Iris pigment epithelial cell (primary cell): ENCODE results near the gene ZNF668.
"Not testable (repeated sequence)": the region's sequence is repeated elsewhere in the genome, so short reads cannot be mapped to it uniquely, and the experiment has no call there.

ENCODE experiments used
- DNase-seq: peaks from one replicate; pipeline ENCODE4 v3.0.0-alpha.2; 2011; ENCODE audit warnings: low read depth

ZNF668 gene

DNA sequence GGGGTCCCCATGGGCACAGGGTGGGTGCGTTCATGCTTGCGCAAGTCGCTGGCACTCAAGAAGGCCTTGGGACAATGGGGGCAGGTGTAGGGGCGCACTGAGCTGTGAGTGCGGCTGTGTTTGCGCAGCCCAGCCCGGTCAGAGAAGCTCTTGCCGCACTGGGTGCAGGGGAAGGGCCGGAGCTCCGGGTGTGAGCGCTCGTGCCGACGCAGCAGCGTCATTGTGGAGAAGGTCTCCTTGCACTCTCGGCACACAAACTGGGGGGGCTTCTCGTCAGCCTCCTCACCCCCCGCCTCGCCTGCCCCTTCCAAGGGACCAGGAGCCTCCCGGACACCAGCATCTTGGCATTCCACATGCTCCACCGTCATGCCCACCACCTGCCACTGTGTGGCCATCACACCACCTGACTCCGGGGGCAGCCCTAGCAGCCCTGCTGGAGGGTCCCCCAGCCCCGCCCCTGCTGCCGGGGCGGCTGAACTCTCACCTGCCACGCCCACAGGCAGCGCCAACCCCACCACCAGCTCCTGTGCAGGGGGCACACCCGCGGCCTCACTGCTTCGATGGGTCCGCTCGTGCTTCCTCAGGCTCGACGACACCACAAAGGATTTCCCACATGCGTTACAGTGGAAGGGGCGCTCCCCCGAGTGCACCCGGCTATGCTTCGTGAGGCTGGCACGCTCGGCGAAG lies 12.8 kb downstream of the ZNF668 start:
- DNase-seq, result no peak

DNA sequence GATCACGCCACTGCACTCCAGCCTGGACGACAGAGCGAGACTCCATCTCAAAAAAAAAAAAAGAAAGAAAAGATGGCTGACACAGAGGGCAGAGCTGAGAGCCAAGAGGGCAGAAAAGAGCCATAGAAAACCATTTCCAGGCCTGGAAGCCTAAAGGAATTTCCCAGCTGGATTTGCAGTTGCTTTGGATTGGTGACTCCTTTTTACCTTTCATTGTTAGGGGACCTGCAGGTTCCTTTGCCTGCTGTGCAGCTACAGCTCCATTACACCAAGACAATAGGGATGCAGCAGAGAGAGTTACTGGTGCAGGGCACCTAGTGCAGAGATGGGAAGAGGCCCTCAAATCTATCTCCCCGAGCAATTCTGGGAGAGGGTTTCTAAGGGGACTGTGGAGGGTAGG lies 18.4 kb downstream of the ZNF668 start:
- DNase-seq, result no peak

DNA sequence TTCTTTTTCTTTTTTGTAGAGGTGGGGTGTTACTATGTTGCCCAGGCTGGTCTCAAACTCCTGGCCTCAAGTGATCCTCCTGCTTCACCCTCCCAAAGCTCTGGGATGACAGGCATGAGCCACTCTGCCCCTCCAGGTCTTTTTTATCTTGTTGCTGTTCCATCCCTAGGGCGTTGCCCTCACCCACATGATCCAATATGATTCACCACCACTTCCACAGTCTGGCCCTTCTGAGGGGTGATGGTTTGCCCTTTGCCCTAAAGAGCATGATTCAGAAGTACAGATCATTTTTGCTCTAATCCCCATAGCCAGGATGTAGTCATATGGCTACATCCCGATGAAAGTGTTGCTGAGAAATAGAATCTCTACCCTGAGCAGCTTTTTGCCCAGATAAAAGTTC lies 21.9 kb downstream of the ZNF668 start:
- peak; percentile 97 for DNase-seq

DNA sequence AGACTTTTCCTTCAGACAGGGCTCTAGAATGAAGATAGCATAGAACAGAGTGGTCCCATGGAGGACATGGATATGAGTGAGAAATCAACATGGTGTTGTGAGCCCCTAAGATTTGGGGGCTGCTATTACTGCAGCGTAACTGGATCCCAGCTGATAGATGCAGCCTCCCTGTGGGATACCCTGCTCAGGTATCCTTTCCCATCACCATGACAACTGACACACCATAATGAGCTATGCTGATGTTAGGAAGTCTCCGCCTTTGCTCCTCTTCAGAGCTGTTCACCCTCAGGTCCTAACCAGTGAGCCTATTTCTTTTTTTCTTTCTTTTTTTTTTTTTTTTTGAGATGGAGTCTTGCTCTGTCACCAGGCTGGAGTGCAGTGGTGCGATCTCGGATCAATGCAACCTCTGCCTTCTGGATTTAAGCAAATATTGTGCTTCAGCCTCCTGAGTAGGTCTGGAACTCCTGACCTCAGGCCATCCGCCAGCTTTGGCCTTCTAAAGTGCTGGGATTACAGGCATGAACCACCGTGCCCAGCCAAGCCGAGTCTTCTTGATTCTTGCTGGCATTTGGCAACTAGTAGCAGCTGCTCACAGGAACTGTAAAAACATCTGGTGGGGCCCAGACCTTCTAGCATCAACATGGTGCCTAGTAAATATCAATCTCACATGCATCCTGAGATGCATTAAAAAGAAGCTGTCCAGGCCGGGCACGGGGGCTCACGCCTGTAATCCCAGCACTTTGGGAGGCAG lies 23.6 kb downstream of the ZNF668 start:
- no peak for DNase-seq

DNA sequence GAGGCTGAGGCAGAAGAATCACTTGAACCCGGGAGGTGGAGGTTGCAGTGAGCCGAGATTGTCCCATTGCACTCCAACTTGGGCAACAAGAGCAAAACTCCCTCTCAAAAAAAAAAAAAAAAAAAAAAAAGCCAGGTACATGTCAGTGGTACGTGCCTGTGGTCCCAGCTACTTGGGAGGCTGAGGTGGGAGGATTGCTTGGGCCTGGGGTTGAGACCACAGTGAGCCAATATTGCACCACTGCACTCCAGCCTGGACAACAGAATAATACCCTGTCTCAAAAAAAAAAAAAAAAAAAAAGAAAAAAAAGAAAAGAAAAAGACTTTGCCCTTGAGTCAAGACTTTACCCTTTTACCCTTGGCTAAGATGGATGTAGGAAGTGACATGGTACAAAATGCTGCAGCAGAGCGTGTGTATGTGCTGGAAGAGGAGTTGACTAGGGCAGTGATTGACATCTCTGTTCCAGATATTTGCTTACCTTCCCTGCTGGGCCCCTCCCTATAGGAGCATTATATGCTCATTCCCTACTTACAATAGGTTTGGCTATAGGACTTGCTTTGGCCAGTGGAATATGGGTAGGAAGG lies 30.1 kb downstream of the ZNF668 start:
- no peak for DNase-seq

DNA sequence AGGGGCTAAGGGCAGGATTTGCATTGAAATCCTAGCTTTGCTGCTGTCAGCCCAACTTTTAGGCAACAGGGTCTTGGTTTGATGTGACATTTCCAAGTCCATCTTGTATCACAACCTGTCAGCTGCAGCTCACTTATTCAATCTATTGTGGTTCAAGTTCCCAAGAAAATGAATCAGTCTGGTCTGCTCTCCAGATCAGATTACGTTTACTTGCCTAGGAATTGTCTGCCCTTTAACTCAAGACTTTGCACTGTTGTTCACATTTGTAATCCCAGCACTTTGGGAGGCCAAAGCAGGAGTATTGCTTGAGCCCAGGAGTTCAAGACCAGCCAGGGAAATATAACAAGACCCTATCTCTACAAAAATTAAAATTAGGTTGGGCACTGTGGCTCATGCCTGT lies 30.7 kb downstream of the ZNF668 start:
- no peak for DNase-seq

DNA sequence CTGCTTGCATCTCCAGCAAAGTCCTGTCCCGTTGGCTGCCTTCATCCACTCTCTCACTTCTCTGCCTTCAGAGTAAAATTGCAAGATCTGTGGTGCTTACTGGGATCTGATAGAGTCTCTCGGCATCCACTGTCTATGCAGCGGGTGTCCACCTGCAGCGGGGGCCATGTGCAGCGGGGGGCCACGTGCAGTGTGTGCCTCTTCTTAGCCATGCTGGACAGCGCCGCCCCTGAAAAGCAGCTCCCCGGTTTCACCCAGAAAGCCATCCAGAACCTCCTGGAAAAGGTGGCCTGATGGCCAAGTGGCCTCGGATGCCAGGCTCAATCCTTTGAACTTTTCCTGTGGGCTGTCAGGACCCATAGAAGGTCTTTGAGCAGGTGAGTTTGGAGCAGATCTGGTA lies 31.2 kb downstream of the ZNF668 start:
- no peak for DNase-seq

DNA sequence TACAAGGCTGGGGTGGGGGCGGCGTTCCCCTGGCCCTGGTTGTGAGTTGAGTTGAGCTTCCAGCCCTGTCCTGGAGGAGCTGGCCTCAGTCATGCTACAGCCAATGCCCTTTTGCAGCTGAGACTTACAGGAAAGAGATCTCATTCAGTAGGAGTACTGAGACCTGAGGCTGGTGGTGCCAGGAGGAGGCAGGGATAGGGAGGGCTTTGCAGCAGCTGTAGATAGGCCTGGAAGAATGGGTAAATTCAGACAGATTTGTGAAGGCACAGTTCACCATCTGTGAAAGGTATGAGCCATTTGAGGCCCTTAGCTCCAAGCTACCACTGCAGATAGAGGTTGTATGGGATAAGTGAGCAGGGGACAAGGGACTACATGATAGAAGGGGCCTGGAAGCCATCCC lies 35.0 kb downstream of the ZNF668 start:
- no peak for DNase-seq

DNA sequence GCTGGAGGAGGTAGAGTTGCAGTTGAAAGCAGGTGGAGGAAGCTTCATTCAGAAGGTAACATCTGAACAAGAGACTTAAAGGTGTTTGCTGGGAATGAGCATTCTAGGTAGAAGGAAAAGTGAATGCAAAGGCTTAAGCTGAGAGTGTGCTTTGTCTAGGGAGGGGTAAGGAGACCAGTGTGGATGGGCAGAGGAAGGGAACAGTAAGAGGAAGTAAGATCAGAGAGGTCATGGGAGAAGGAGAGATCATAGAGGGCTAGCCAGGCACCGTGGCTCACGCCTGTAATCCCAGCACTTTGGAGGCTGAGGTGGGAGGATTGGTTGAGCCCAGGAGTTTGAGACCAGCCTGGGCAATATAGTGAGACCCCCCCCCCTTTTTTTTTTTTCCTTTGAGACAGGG lies 37.3 kb downstream of the ZNF668 start:
- DNase-seq, result no peak

DNA sequence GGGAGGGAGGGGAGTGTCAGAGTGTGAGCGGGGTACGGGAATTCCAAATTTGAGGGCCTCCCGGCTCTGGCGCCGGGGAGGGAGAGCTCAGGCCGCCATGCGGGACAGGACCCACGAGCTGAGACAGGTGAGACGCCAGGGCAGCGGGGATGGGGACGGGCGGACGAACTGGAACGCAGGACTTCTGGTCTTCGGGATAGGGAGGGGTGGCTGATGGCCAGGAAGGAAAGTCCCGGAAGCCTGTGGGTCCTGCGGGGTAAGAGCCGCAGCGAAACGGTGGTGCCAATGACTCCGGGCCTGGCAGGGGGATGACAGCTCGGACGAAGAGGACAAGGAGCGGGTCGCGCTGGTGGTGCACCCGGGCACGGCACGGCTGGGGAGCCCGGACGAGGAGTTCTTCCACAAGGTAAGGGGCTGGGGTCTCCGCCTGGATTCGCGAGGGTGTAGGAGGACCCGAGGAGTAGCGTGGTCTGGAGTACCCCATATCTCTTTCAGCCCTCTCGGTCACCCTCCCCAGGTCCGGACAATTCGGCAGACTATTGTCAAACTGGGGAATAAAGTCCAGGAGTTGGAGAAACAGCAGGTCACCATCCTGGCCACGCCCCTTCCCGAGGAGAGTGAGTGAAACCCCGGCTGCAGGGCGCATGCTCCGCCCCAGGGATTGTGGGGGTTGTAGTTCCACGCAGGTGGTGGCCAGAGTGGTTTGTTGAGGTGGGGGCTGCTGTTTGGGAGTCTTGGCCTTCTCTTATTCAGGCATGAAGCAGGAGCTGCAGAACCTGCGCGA lies 40.1 kb downstream of the ZNF668 start:
- DNase-seq, result peak; percentile 74

DNA sequence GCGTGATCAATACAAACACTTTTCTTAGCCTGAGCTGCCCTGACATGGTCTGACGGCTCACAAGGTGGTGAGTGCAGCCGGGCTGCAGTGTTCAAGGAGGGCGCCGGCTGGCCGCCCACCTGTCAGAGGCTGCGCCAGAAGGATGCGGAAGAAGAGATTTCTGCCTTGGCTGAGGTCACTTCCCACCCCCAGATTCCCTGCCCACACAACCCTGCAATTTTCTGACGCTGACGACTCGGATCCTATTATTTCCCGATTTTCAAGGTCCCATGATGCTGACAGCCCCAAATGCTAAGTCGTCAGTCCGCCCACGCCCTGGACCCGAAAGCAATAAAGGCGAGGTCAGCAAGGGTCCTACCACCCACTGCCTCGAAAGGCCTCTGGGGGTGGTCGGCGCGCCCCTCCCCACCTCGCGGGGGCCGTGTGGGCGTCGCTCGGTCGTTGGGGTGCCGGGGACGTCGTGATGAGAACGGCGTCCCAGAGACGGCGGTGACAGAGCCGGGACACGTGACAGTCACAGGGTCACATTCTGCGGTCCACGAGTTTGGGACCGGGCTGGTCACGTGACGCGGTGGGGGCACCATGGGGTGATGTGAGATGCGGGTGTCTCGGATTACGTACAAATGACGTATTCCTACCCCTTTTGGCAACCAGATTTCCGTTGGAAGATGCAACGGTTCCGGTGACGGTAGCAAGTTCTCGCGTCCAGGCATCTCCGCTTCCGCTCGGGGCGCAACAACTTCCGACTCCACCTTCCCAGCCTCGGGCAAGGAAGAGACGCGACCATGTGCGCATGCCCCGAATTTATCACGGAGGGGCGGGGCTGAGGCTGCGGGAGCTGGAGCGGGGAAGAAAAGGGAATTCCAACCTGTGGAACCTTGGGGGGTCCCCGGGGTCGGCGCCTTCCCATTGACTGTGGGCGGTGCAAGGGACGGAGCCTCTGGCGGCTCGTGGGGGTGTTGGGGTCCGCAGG lies 41.0 kb downstream of the ZNF668 start, which contains the start of gene STX4:
STX4 (plus strand) TSS at position 823 of the 973 bp plus-strand sequence. CDS start 248 bp downstream, outside the sequence.
- peak; percentile 98 for DNase-seq

DNA sequence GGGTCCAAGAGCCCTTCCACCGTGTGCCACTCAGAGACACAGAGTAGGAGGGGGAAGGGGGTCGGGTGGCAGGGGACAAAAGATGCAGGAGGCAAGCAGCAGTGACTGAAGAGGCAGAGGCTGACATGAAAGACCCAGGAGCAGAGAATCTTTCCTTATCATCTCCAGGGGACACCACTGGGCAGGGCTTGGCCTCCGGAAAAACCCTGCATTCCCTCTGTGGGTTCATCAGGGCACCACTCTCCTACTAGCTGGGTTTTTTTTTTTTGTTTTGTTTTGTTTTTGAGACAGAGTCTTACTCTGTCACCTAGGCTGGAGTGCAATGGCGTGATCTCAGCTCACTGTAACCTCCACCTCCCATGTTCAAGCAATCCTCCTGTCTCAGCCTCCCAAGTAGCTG lies 42.8 kb downstream of the ZNF668 start:
- no peak for DNase-seq

DNA sequence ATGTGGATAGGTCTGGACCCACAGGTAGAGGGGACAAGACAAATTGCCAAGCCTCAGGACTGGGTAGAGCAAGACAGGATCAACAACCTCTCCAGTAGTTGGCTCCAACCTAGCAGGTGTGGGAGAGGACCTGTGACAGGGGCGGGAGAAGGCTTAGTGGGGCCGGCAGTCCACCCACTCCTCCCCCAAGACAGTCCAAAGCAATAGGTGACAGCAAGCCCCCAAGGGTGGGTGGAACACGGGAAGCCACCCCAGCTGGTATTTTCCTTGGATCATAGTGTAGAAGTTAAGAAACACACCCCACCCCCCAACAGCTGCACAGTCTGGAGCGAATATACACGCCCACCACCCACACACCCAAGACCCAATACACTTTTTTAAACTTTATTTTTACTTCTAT lies 44.8 kb downstream of the ZNF668 start:
- no peak for DNase-seq

DNA sequence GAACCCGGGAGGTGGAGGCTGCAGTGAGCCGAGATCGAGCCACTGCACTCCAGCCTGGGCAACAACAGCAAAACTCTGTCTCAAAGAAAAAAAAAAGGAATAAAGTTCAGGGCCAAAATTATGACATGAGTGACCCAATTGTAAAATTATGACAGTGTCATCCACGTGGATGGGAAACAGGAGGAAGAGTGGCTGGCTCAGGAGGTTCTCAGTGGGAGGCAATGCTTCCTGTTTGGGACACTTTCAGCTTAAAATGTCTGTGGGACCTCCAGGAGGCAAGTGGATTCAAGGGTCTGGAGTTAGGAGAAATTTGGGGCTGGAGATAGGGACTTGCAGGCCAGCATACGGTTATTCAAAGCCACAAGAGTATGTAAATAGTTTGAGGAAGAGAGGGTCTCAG lies 48.7 kb downstream of the ZNF668 start:
- no peak for DNase-seq

DNA sequence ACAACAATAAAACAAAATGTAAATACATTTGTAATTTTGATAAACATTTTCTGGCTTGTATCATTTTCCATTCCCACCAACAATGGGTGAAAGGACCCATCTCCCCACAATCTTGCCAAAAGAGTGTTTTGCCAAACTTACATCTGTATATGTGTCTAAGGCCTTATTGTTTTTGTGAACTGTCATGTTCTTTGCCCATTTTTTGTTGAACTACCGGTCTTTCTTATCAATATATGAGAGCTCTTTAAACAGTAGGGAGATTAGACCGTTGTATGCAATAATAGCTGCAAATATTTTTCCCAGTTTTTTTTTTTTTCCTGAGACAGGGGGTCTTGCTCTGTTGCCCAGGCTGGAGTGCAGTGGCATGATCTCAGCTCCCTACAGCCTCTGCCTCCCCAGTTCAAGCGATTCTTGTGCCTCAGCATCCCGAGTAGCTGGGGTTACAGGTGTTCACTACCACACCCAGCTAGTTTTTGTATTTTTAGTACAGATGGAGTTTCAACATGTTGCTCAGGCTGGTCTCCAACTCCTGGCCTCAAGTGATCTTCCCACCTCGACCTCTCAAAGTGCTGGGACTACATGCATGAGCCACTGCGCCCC lies 50.3 kb downstream of the ZNF668 start:
- no peak for DNase-seq

DNA sequence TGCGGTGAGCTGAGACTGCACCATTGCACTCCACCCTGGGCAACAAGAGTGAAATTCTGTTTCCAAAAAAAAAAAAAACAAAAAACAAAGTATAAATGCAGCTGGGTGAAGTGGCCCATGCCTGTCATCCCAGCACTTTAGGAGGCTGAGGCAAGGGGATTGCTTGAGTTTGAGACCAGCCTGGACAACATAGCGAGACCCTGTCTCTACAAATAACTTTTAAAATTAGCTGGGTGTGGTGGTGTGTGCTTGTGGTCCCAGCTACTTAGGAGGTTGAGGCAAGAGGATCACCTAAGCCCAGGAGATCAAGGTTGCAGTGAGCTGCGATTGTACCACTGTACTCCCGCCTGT lies 50.8 kb downstream of the ZNF668 start:
- no peak for DNase-seq

DNA sequence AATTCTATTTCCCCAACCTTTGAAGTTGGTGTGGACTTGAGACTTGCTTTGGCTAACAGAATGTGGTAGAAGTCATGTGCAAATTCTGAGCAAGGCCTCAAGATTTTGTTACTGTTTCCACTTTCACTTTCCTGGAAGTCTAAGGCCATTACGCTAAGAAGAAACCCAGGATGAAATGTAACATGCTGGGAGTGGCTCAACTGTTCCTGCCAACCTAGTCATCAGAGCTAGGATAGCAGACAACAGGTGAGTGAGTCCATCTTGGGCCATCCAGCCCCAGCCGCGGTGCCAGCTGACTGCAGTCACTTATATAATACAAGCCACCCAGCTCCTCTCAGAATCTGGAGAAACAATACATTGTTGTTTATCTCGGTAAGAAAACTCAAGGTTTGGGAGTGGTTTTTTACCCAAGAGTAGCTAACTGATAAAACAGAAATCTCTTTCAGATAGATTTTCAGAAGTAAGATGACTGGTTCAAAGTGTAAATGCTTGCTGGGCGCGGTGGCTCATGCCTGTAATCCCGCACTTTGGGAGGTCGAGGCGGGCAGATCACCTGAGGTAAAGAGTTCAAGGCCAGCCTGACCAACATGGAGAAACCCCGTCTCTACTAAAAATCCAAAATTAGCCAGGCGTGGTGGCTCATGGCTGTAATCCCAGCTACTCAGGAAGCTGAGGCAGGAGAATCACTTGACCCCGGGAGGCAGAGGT lies 51.3 kb downstream of the ZNF668 start:
- DNase-seq, result no peak

DNA sequence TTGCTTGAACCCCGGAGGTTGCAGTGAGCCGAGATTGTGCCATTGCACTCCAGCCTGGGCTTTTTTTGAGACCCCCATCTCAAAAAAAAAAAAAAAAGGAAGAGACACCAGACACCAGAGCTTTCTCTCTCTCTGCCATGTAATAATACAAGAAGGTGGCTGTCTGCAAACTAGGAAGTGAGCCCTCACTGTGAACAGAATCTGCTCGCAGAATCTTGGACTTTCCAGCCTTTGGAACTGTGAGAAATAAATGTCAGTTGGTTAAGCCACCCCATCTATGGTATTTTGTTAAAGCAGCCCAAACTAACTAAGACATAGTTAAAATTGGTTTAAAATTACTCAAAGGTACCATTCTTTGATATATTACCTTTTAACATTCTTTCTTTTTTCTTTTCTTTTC lies 53.5 kb downstream of the ZNF668 start:
- no peak for DNase-seq

DNA sequence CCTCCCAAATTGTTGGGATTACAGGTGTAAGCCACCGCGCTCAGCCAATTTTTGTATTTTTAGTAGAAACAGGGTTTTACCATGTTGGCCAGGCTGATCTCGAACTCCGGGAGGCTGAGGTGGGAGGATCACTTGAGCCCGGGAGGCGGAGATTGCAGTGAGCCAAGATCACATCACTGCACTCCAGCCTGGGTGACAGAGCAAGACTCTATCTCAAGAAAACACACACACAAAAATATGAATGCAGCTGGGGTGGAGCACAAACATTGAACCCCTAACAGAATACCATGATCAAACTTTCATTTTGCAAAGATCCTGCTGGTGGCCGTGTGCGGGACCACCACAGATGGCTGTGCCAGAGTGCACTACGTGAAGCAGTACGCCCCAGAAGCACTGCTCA lies 56.3 kb downstream of the ZNF668 start:
- not testable (repeated sequence) for DNase-seq

DNA sequence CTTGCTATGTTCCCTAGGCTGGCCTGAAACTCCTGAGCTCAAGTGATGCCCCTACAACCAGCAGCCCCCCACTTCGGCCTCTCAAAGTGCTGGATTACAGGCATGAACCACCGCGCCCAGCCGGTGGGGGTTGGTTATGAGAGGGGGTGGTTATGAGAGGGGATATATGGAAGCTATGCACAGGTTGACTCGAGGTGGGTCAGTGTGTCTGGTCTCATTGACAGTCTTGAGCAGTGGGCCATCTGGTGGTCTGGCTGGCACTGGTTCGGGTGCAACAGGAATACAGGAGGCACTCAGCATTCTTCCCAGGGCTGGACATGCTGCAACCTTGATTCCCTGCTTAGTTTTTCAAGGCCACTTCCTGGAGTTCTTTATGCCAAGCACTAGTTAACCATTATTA lies 58.0 kb downstream of the ZNF668 start:
- DNase-seq, result no peak
